Spinal cord (tissue), 10 donors: ENCODE data around the gene TCF7L2. TPM values are rescaled to one million over a fixed set of nuclear protein-coding genes. Genes with fewer than 3 reads are reported as not detected.

Source experiments
- DNase-seq, 6 donors: peaks; one replicate each; pipeline versions ENCODE4 v3.0.0 to v3.0.0-alpha.2; 2013 to 2015; ENCODE audit warnings: low spot score in 6 of 6, low read depth in 4 of 6
- H3K27ac ChIP-seq: one replicate; pipeline ENCODE4 v1.5.1; 2013; ENCODE audit warnings: low read depth, low read length, control low read depth
- H3K27me3 ChIP-seq: one replicate; pipeline ENCODE4 v1.6.1; 2013; ENCODE audit warnings: low read length; ENCODE audit not compliant: control insufficient read depth, insufficient read depth
- H3K36me3 ChIP-seq: one replicate; pipeline ENCODE4 v1.6.1; 2013; ENCODE audit warnings: low read length; ENCODE audit not compliant: control insufficient read depth, insufficient read depth
- H3K4me1 ChIP-seq: one replicate; pipeline ENCODE4 v1.6.1; 2013; ENCODE audit warnings: low read length; ENCODE audit not compliant: control insufficient read depth, insufficient read depth
- H3K4me3 ChIP-seq: one replicate; pipeline ENCODE4 v1.5.1; 2013; ENCODE audit warnings: low read depth, low read length, control low read depth
- H3K9me3 ChIP-seq: one replicate; pipeline ENCODE4 v1.6.1; 2013; ENCODE audit warnings: low read length; ENCODE audit not compliant: control insufficient read depth, insufficient read depth
- WGBS: methylation state at CpG from one replicate; pipeline ENCODE4 v1.1.5; 2013; ENCODE audit warnings: missing lambda C conversion rate; ENCODE audit not compliant: insufficient coverage; 5-methylcytosine and 5-hydroxymethylcytosine counted together
- polyA plus RNA-seq, 2 donors: library from polyadenylated mRNA; unstranded; fragments of 120-200 nt; gene quantifications; one replicate each; pipeline ENCODE4 v1.2.1, GENCODE V29; 2013; ENCODE audit not compliant: insufficient read length in 2 of 2
- total RNA-seq, 2 donors: library from RNA; depleted of rRNA in 1 of 2; stranded (reverse); fragments of 120-200 nt in 1 of 2; fragments of >200 nt in 1 of 2; gene quantifications; one replicate each; pipeline versions ENCODE4 v1.2.3 to v1.2.4, GENCODE V29; 2013 to 2014
- donor health status: healthy.

TCF7L2 gene
- total and polyA plus RNA-seq, 4 donors: 12.9 to 75.5 (median 36.6) TPM

GRCh38 chr10:113153493-113154102 lies 203.6 kb downstream of the TCF7L2 start:
- no peaks in the 10 kb centered on the region for H3K9me3 ChIP-seq
- H3K4me3 ChIP-seq: no peak overlapping the region
- no peak overlapping the region for H3K27ac ChIP-seq
- WGBS: 89% methylated on average over 6 of the region's 17 CpGs
- peaks cover 38% of the 10 kb centered on the region for H3K36me3 ChIP-seq
- no peaks in the 10 kb centered on the region for H3K27me3 ChIP-seq
- DNase-seq: no peak
- peaks cover 14% of the 10 kb centered on the region for H3K4me1 ChIP-seq

- DNase-seq: no peak
- H3K4me3 ChIP-seq: no peak overlapping the region
- WGBS: 96% methylated on average over 3 of the region's 7 CpGs
- no peak overlapping the region for H3K27ac ChIP-seq
- H3K9me3 ChIP-seq: no peaks in the 10 kb centered on the region
- peaks cover 20% of the 10 kb centered on the region for H3K4me1 ChIP-seq
- H3K27me3 ChIP-seq: no peaks in the 10 kb centered on the region
- H3K36me3 ChIP-seq: peaks cover 24% of the 10 kb centered on the region
Measured at GRCh38 chr10:113157441-113157840, 207.4 kb downstream of the TCF7L2 start.

- Histone ChIP-seq H3K27ac (peak overlapping the region; percentile 3), H3K36me3 (peaks cover 16% of the 10 kb centered on the region)
- 20% methylated on average over 1 of the region's 3 CpGs for WGBS
Measured at GRCh38 chr10:113158183-113158582, 208.1 kb downstream of the TCF7L2 start.

GRCh38 chr10:113159563-113159962 lies 209.5 kb downstream of the TCF7L2 start:
- no peaks in the 10 kb centered on the region for H3K27me3 ChIP-seq
- peaks cover 20% of the 10 kb centered on the region for H3K4me1 ChIP-seq
- no peak for DNase-seq
- WGBS: no CpG with 5 or more reads among the region's 8 CpGs
- H3K27ac ChIP-seq: no peak overlapping the region
- no peak overlapping the region for H3K4me3 ChIP-seq
- H3K36me3 ChIP-seq: peaks cover 7% of the 10 kb centered on the region
- no peaks in the 10 kb centered on the region for H3K9me3 ChIP-seq

More at GRCh38 chr10:113158183-113158582, 208.1 kb downstream of the TCF7L2 start:
- Histone ChIP-seq H3K27me3 (no peaks in the 10 kb centered on the region), H3K4me1 (peaks cover 20% of the 10 kb centered on the region), H3K9me3 (no peaks in the 10 kb centered on the region), H3K4me3 (no peak overlapping the region)
- DNase-seq: peak in 1 of 6 donors; percentile 66

GRCh38 chr10:113160641-113161040 lies 210.6 kb downstream of the TCF7L2 start:
- H3K27me3 ChIP-seq: peaks cover 4% of the 10 kb centered on the region
- H3K4me3 ChIP-seq: no peak overlapping the region
- H3K27ac ChIP-seq: no peak overlapping the region
- no peaks in the 10 kb centered on the region for H3K9me3 ChIP-seq
- peaks cover 10% of the 10 kb centered on the region for H3K36me3 ChIP-seq
- 79% methylated on average over 10 of the region's 10 CpGs for WGBS
- peaks cover 26% of the 10 kb centered on the region for H3K4me1 ChIP-seq
- DNase-seq: no peak

- peaks cover 7% of the 10 kb centered on the region for H3K27me3 ChIP-seq
- H3K4me1 ChIP-seq: peaks cover 28% of the 10 kb centered on the region
- no peaks in the 10 kb centered on the region for H3K9me3 ChIP-seq
- H3K4me3 ChIP-seq: no peak overlapping the region
- no peak overlapping the region for H3K27ac ChIP-seq
- DNase-seq: peak in 1 of 6 donors; percentile 42
- WGBS: 43% methylated on average over 6 of the region's 6 CpGs
- peaks cover 9% of the 10 kb centered on the region for H3K36me3 ChIP-seq
Measured at GRCh38 chr10:113161066-113161465, 211.0 kb downstream of the TCF7L2 start.

- Histone ChIP-seq H3K36me3 (peaks cover 9% of the 10 kb centered on the region), H3K27me3 (peaks cover 7% of the 10 kb centered on the region), H3K9me3 (no peaks in the 10 kb centered on the region), H3K4me1 (peaks cover 22% of the 10 kb centered on the region), H3K4me3 (no peak overlapping the region), H3K27ac (no peak overlapping the region)
- no peak for DNase-seq
- 79% methylated on average over 3 of the region's 6 CpGs for WGBS
Measured at GRCh38 chr10:113162960-113163359, 212.9 kb downstream of the TCF7L2 start.

GRCh38 chr10:113165673-113166072 lies 215.6 kb downstream of the TCF7L2 start:
- H3K4me1 ChIP-seq: peaks cover 19% of the 10 kb centered on the region
- H3K36me3 ChIP-seq: peaks cover 9% of the 10 kb centered on the region
- no peak overlapping the region for H3K4me3 ChIP-seq
- H3K27ac ChIP-seq: no peak overlapping the region
- H3K27me3 ChIP-seq: peaks cover 7% of the 10 kb centered on the region
- no peaks in the 10 kb centered on the region for H3K9me3 ChIP-seq
- peak in 1 of 6 donors; percentile 57 for DNase-seq
- WGBS: 38% methylated on average over 12 of the region's 20 CpGs

GRCh38 chr10:113167702-113168101 lies 217.7 kb downstream of the TCF7L2 start:
- no peak for DNase-seq
- Histone ChIP-seq H3K4me3 (no peak overlapping the region), H3K4me1 (peaks cover 8% of the 10 kb centered on the region), H3K27ac (no peak overlapping the region), H3K36me3 (peaks cover 6% of the 10 kb centered on the region), H3K27me3 (peaks cover 7% of the 10 kb centered on the region), H3K9me3 (no peaks in the 10 kb centered on the region)
- WGBS: no CpG with 5 or more reads among the region's 5 CpGs

GRCh38 chr10:113168584-113168983 lies 218.5 kb downstream of the TCF7L2 start:
- DNase-seq: no peak
- Histone ChIP-seq H3K27ac (peak overlapping the region; percentile 4), H3K9me3 (no peaks in the 10 kb centered on the region), H3K27me3 (peaks cover 7% of the 10 kb centered on the region), H3K4me3 (no peak overlapping the region), H3K36me3 (peaks cover 6% of the 10 kb centered on the region), H3K4me1 (peaks cover 8% of the 10 kb centered on the region)
- 73% methylated on average over 2 of the region's 6 CpGs for WGBS
